ENCODE measurements around the gene SPANXC. TPM values are rescaled to one million over a fixed set of nuclear protein-coding genes. Genes with fewer than 3 reads are reported as not detected.

The SPANXC gene
- total and polyA plus RNA-seq, 2 of the 13 experiments (the other 11 are each of a cell fraction or from before 2014, with no cell fraction given) = not detected

- Histone ChIP-seq H3K4me3 (replicated peaks in 1 of 3; ENCODE audit: insufficient read depth in 1 of 3, low read depth in 2 of 3, low read length in 3 of 3) (no peak overlapping the region), H3K36me3 (replicated peaks in 1 of 2; ENCODE audit: control insufficient read depth in 1 of 2, insufficient read depth in 2 of 2, low read length in 2 of 2) (no peaks in the 10 kb centered on the region), H3K79me2 (ENCODE audit: insufficient read depth, low read length) (no peaks in the 10 kb centered on the region), H3K9me3 (ENCODE audit: low read length) (no peaks in the 10 kb centered on the region), H4K20me1 (ENCODE audit: insufficient read depth, low read length) (no peaks in the 10 kb centered on the region), H3K4me2 (ENCODE audit: low read depth, low read length) (no peak overlapping the region), H3K4me1 (ENCODE audit: insufficient read depth, low read length) (no peaks in the 10 kb centered on the region), H3K9ac (ENCODE audit: insufficient read depth, low read depth, low read length) (no peak overlapping the region), H3K27me3 (ENCODE audit: control insufficient read depth in 1 of 2, insufficient read depth in 2 of 2, low read length in 2 of 2) (no peaks in the 10 kb centered on the region), H3K27ac (ENCODE audit: extremely low read length, insufficient read depth, low read length) (no peak overlapping the region), H2AFZ (ENCODE audit: low read length) (no peak overlapping the region)
- 0% methylated on average over 1 of the region's 1 CpG for WGBS (ENCODE audit: low lambda C conversion rate)
- intact Hi-C loops (cut with micrococcal nuclease; ENCODE audit: unreplicated experiment) = no loop called here
- in situ Hi-C loops (cut with HindIII; ENCODE audit: extremely low pct_ligation_motif_present, low pct_unique_long_range_greater_than_20kb) = no loop called here
- no TSS peak for BruUV-seq (replicated peaks)
- no peak for ATAC-seq
- peak; percentile 58 to 87; a peak in 3 of 4 replicates for TF ChIP-seq MAFK (conservative IDR thresholded peaks at IDR 0.05 in 1 of 2, IDR thresholded peaks at IDR 0.05 in 1 of 2; ENCODE audit: low read length in 2 of 2)
- TF ChIP-seq ZNF782 (CRISPR knock-in tag; IDR thresholded peaks at IDR 0.05; ENCODE audit: borderline replicate concordance) = no peak
- no peak for TF ChIP-seq SIX4 (CRISPR knock-in tag; IDR thresholded peaks at IDR 0.05)
- TF ChIP-seq RFX5 (IDR thresholded peaks at IDR 0.05; ENCODE audit: low read depth, low read length) = no peak
- peak; percentile 84 for TF ChIP-seq MAFF (IDR thresholded peaks at IDR 0.05; ENCODE audit: low read depth, low read length)
- CTCF ChIA-PET (ENCODE audit: low intra/inter-chr PET ratio, low total read pairs) = no interaction called here
- DNase-seq (ENCODE audit: low spot score) = no peak
- POLR2A ChIA-PET = no interaction called here
- FAIRE-seq = no peak
Measured at GRCh38 chrX:141258080-141258479, 15.8 kb upstream of the SPANXC start.

- BruUV-seq (replicated peaks) = no TSS peak
- no peaks in the 10 kb centered on the region for H3K4me1 ChIP-seq (ENCODE audit: insufficient read depth, low read length)
- H3K27ac ChIP-seq (ENCODE audit: extremely low read length, insufficient read depth, low read length) = no peak overlapping the region
- H3K36me3 ChIP-seq (replicated peaks in 1 of 2; ENCODE audit: control insufficient read depth in 1 of 2, insufficient read depth in 2 of 2, low read length in 2 of 2) = no peaks in the 10 kb centered on the region
- FAIRE-seq (no peak), ATAC-seq (no peak), DNase-seq (ENCODE audit: low spot score) (no peak)
- no peak overlapping the region for H3K9ac ChIP-seq (ENCODE audit: insufficient read depth, low read depth, low read length)
- H3K9me3 ChIP-seq (ENCODE audit: low read length) = no peaks in the 10 kb centered on the region
- H2AFZ ChIP-seq (ENCODE audit: low read length) = no peak overlapping the region
- in situ Hi-C loops (cut with HindIII; ENCODE audit: extremely low pct_ligation_motif_present, low pct_unique_long_range_greater_than_20kb) = no loop called here
- TF ChIP-seq PRDM10 (CRISPR knock-in tag; IDR thresholded peaks at IDR 0.05; ENCODE audit: low read depth) (no peak), PLSCR1 (CRISPR knock-in tag; IDR thresholded peaks at IDR 0.05; ENCODE audit: borderline replicate concordance) (no peak)
- no peaks in the 10 kb centered on the region for H3K79me2 ChIP-seq (ENCODE audit: insufficient read depth, low read length)
- CTCF ChIA-PET (ENCODE audit: low intra/inter-chr PET ratio, low total read pairs) = no interaction called here
- POLR2A ChIA-PET = no interaction called here
- no peak overlapping the region for H3K4me3 ChIP-seq (replicated peaks in 1 of 3; ENCODE audit: insufficient read depth in 1 of 3, low read depth in 2 of 3, low read length in 3 of 3)
- H3K4me2 ChIP-seq (ENCODE audit: low read depth, low read length) = no peak overlapping the region
- H3K27me3 ChIP-seq (ENCODE audit: control insufficient read depth in 1 of 2, insufficient read depth in 2 of 2, low read length in 2 of 2) = no peaks in the 10 kb centered on the region
- no peaks in the 10 kb centered on the region for H4K20me1 ChIP-seq (ENCODE audit: insufficient read depth, low read length)
- intact Hi-C loops (cut with micrococcal nuclease; ENCODE audit: unreplicated experiment) = no loop called here
- 49% methylated on average over 2 of the region's 2 CpGs for WGBS (ENCODE audit: low lambda C conversion rate)
Measured at GRCh38 chrX:141221611-141222010, 20.7 kb downstream of the SPANXC start.
